HL-60 (cell line): ENCODE data around the gene EXTL1.

Source experiments
- DNase-seq, 2 experiments: peaks; one replicate each; pipeline ENCODE4 v3.0.0-alpha.2; 2010 to 2020; ENCODE audit warnings: low read depth in 1 of 2, low spot score in 1 of 2
- H3K27ac ChIP-seq: fragments of 250-450 bp; sonication (Bioruptor Pico); replicated peaks from 2 replicates; pipeline ENCODE4 v1.5.1; 2020; ENCODE audit warnings: mild to moderate bottlenecking, moderate library complexity
- H3K27me3 ChIP-seq: fragments of 250-450 bp; sonication (Bioruptor Pico); 2 replicates; pipeline ENCODE4 v1.5.1; 2021; ENCODE audit warnings: mild to moderate bottlenecking, moderate library complexity; ENCODE audit not compliant: insufficient read depth, poor library complexity, severe bottlenecking
- H3K4me3 ChIP-seq: replicated peaks from 2 replicates; pipeline ENCODE4 v1.5.1; 2011; ENCODE audit warnings: mild to moderate bottlenecking, control low read depth, low read length; ENCODE audit not compliant: insufficient read depth
- GABPA ChIP-seq: IDR thresholded peaks from 2 replicates; pipeline ENCODE4 v1.6.1; 2012; ENCODE audit warnings: low read depth
- POLR2AphosphoS5 ChIP-seq: IDR thresholded peaks from 2 replicates; pipeline ENCODE4 v1.6.1; 2012; ENCODE audit warnings: low read depth
- SPI1 ChIP-seq: IDR thresholded peaks from 2 replicates; pipeline ENCODE4 v1.6.1; 2012; ENCODE audit warnings: low read depth, mild to moderate bottlenecking, borderline replicate concordance
- TF ChIP-seq, protein P1 (sequence below): IDR thresholded peaks from one replicate; pipeline ENCODE4 v1.5.1; 2011; ENCODE audit warnings: low read length, control low read depth, inconsistent platforms; ENCODE audit not compliant: insufficient read depth
- TF ChIP-seq, protein P2 (sequence below): IDR thresholded peaks from 2 replicates; pipeline ENCODE4 v1.6.1; 2012; ENCODE audit warnings: low read depth; ENCODE audit not compliant: insufficient replicate concordance

EXTL1 gene

DNA sequence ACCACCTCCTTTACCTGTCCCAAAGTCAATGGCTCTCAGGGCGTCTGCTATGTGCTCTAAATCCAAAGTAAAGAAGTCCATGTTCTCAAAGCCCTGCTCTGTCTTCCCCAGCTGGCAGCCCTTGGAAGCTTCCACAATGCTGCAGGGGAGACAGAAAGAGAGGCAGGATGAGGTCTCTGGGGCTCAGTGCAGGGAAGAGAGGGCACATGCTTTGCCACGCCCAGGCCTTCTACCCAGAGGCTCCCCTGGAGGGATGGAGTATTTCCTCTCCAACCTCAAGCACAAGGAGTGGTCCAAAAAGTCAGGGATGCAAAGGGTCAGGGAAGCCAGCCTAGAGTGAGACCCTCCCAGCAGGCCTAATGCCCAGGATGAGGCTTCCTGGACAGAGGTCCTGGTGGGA, 35.6 kb downstream of the EXTL1 start:
- H3K27me3 ChIP-seq = peaks cover 4% of the 10 kb centered on the region
- H3K4me3 ChIP-seq = no peak overlapping the region
- no peak for DNase-seq

DNA sequence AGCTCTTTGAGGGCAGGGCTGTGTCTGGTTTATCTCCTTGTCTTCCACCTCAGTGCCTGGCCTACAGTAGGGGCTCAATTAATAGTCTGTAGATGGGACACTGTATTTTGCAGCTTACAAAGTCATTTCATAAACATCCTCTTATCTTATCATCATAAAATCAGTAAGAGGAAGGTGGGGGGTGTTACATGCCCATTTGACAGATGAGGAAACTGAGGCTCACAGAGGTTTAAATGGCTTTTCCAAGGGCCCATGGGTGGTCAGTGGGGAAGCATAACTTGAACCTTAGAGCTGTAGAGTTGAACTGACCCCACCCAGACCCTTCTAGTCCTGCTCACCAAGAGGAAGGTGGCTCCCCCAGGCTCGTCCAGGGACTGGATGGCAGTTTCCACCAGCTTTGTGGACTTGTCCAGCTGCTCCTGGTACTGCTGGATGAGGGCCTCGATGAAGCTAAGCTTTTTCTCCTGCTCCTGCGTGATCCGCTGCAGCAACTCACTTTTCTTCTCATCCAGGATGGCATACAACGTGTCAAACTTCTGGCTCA, 36.5 kb downstream of the EXTL1 start:
- TF ChIP-seq SPI1 (no peak), POLR2AphosphoS5 (no peak), GABPA (no peak)
- TF ChIP-seq, protein P1, sequence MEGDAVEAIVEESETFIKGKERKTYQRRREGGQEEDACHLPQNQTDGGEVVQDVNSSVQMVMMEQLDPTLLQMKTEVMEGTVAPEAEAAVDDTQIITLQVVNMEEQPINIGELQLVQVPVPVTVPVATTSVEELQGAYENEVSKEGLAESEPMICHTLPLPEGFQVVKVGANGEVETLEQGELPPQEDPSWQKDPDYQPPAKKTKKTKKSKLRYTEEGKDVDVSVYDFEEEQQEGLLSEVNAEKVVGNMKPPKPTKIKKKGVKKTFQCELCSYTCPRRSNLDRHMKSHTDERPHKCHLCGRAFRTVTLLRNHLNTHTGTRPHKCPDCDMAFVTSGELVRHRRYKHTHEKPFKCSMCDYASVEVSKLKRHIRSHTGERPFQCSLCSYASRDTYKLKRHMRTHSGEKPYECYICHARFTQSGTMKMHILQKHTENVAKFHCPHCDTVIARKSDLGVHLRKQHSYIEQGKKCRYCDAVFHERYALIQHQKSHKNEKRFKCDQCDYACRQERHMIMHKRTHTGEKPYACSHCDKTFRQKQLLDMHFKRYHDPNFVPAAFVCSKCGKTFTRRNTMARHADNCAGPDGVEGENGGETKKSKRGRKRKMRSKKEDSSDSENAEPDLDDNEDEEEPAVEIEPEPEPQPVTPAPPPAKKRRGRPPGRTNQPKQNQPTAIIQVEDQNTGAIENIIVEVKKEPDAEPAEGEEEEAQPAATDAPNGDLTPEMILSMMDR = no peak
- TF ChIP-seq, protein P2, sequence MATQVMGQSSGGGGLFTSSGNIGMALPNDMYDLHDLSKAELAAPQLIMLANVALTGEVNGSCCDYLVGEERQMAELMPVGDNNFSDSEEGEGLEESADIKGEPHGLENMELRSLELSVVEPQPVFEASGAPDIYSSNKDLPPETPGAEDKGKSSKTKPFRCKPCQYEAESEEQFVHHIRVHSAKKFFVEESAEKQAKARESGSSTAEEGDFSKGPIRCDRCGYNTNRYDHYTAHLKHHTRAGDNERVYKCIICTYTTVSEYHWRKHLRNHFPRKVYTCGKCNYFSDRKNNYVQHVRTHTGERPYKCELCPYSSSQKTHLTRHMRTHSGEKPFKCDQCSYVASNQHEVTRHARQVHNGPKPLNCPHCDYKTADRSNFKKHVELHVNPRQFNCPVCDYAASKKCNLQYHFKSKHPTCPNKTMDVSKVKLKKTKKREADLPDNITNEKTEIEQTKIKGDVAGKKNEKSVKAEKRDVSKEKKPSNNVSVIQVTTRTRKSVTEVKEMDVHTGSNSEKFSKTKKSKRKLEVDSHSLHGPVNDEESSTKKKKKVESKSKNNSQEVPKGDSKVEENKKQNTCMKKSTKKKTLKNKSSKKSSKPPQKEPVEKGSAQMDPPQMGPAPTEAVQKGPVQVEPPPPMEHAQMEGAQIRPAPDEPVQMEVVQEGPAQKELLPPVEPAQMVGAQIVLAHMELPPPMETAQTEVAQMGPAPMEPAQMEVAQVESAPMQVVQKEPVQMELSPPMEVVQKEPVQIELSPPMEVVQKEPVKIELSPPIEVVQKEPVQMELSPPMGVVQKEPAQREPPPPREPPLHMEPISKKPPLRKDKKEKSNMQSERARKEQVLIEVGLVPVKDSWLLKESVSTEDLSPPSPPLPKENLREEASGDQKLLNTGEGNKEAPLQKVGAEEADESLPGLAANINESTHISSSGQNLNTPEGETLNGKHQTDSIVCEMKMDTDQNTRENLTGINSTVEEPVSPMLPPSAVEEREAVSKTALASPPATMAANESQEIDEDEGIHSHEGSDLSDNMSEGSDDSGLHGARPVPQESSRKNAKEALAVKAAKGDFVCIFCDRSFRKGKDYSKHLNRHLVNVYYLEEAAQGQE = no peak
- Histone ChIP-seq H3K4me3 (no peak overlapping the region), H3K27ac (no peak overlapping the region), H3K27me3 (peaks cover 4% of the 10 kb centered on the region)
- no peak for DNase-seq

More for the DNA sequence above, 35.6 kb downstream of the EXTL1 start:
- TF ChIP-seq SPI1 (no peak), POLR2AphosphoS5 (no peak), GABPA (no peak)
- no peak overlapping the region for H3K27ac ChIP-seq

DNA sequence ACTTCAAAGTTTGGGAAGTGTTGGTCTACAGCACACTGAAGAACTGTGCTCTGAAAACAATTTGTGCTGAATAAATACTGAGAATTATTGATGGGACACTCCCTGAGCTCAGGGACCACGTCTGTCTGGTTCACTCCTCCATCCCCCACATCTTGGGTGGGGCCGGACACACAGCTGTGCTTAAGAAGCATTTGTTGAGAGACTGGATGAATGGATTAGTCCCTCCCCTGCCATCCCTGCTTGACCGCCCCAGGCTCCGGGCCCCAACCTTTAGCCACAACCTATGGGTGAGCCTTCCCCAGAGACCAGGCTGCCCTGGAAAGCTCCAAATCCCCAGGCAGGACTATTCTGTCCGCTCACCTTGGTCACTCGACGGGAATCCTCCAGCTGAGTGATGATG, 38.3 kb downstream of the EXTL1 start:
- Histone ChIP-seq H3K27me3 (peaks cover 4% of the 10 kb centered on the region), H3K27ac (no peak overlapping the region), H3K4me3 (no peak overlapping the region)
- DNase-seq = no peak
- TF ChIP-seq POLR2AphosphoS5 (no peak), GABPA (no peak), SPI1 (no peak)
- TF ChIP-seq, protein P2 = no peak
- TF ChIP-seq, protein P1 = no peak

DNA sequence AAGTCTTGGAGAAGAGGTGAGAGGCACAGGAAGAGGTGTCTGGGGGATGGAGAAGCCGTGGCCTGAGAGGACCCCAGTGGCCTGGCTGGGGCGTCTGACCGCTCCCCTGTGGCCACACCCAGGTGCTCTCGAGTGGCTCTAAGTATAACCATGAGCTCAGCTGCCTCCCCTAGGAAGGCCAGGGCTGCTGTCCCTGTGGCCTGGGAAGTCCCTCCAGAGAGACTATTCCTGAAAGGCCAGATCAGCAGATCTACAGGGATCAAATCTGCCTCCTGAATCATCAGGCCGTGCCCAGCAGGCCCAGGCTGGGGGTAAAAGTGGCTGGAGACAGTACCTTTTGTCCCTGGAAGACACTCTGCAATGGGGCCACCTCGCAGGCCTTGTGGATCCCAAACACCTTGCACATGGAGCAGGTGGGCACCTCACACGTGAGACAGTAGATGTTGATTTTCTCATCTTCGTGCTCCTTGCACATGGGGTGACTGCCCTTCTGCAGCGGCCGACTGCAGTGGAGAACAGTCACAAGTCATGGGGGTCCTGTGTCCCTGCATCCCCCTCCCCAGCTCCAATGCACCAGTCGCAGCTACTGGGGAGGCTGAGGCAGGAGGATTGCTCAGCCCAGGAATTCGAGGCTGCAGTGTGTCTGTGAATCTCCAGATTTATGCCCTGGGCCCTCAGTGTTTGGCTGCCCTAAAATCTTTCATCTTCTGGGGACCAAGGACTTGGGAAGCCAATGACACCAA, 39.4 kb downstream of the EXTL1 start:
- H3K4me3 ChIP-seq = no peak overlapping the region
- DNase-seq = no peak
- no peak for TF ChIP-seq POLR2AphosphoS5
- TF ChIP-seq SPI1 = no peak
- TF ChIP-seq GABPA = no peak
- TF ChIP-seq, protein P1 = no peak
- TF ChIP-seq, protein P2 = no peak
- peaks cover 4% of the 10 kb centered on the region for H3K27me3 ChIP-seq
- H3K27ac ChIP-seq = no peak overlapping the region
